OCI-LY1 (cell line): ENCODE measurements around the gene FKBP4.
A peak's percentile ranks its signal among the peaks of the same experiment; 100 is the strongest.

Source experiments
- H2AFZ ChIP-seq: fragments of 200-600 bp; sonication (generic), shearing (Covaris generic); 2 replicates; pipeline ENCODE4 v1.6.0; 2014; ENCODE audit warnings: antibody characterized with exemption, mild to moderate bottlenecking, low read length
- H3F3A ChIP-seq: fragments of 200-600 bp; sonication (generic), shearing (Covaris generic); 2 replicates; pipeline ENCODE4 v1.6.0; 2014; ENCODE audit warnings: mild to moderate bottlenecking, antibody characterized with exemption, low read length, moderate library complexity; ENCODE audit not compliant: insufficient read depth
- H3K27ac ChIP-seq: fragments of 200-600 bp; sonication (generic); 2 replicates; pipeline ENCODE4 v1.5.1; 2014; ENCODE audit warnings: low read length, mixed run types, mild to moderate bottlenecking, low read depth; ENCODE audit not compliant: poor library complexity, severe bottlenecking
- H3K27me3 ChIP-seq: fragments of 200-600 bp; sonication (generic); 2 replicates; pipeline ENCODE4 v1.6.0; 2014; ENCODE audit warnings: antibody characterized with exemption, mild to moderate bottlenecking, low read length, moderate library complexity; ENCODE audit not compliant: insufficient read depth
- H3K36me3 ChIP-seq: fragments of 200-600 bp; sonication (generic); 2 replicates; pipeline ENCODE4 v1.6.1; 2014; ENCODE audit warnings: mild to moderate bottlenecking, antibody characterized with exemption, low read length, moderate library complexity, mixed read lengths; ENCODE audit not compliant: insufficient read depth
- H3K4me1 ChIP-seq: fragments of 200-600 bp; sonication (generic); 2 replicates; pipeline ENCODE4 v1.5.1; 2014; ENCODE audit warnings: mild to moderate bottlenecking, low read length, moderate library complexity; ENCODE audit not compliant: insufficient read depth, severe bottlenecking
- H3K4me2 ChIP-seq: fragments of 200-600 bp; sonication (generic), shearing (Covaris generic); 2 replicates; pipeline ENCODE4 v1.6.1; 2014; ENCODE audit warnings: low read length
- H3K4me3 ChIP-seq: fragments of 200-600 bp; sonication (generic); 2 replicates; pipeline ENCODE4 v1.5.1; 2014; ENCODE audit warnings: low read length, low read depth, mild to moderate bottlenecking, mixed read lengths; ENCODE audit not compliant: poor library complexity, severe bottlenecking
- H3K79me2 ChIP-seq: fragments of 200-600 bp; shearing (Covaris generic); 2 replicates; pipeline ENCODE4 v1.6.1; 2016; ENCODE audit warnings: mixed run types, low read length, mixed read lengths; ENCODE audit not compliant: insufficient read depth
- H3K9ac ChIP-seq: fragments of 200-600 bp; sonication (generic), shearing (Covaris generic); 2 replicates; pipeline ENCODE4 v1.6.1; 2014; ENCODE audit warnings: mild to moderate bottlenecking, low read length, mixed read lengths
- H3K9me2 ChIP-seq: fragments of 200-600 bp; sonication (generic), shearing (Covaris generic); 2 replicates; pipeline ENCODE4 v1.6.1; 2014; ENCODE audit warnings: low read depth, mild to moderate bottlenecking, low read length, mixed read lengths
- H3K9me3 ChIP-seq: fragments of 200-600 bp; shearing (Covaris generic); 2 replicates; pipeline ENCODE4 v1.6.1; 2014; ENCODE audit warnings: low read length, mixed read lengths
- H4K20me1 ChIP-seq: fragments of 200-600 bp; sonication (generic), shearing (Covaris generic); 2 replicates; pipeline ENCODE4 v1.6.0; 2016; ENCODE audit warnings: mild to moderate bottlenecking, low read length; ENCODE audit not compliant: insufficient read depth
- EZH2 ChIP-seq: fragments of 200-600 bp; sonication (generic), shearing (Covaris generic); IDR thresholded peaks from 2 replicates; pipeline ENCODE4 v1.8.0; 2017; ENCODE audit warnings: borderline replicate concordance, mixed run types, mild to moderate bottlenecking, antibody characterized with exemption, low read length, moderate library complexity, mixed read lengths
- TF ChIP-seq, protein P1 (sequence below): fragments of 200-600 bp; sonication (generic), shearing (Covaris generic); IDR thresholded peaks from 2 replicates; pipeline ENCODE4 v1.5.1; 2017; ENCODE audit warnings: mild to moderate bottlenecking, antibody characterized with exemption, low read length, moderate library complexity, mixed read lengths

Gene FKBP4

DNA sequence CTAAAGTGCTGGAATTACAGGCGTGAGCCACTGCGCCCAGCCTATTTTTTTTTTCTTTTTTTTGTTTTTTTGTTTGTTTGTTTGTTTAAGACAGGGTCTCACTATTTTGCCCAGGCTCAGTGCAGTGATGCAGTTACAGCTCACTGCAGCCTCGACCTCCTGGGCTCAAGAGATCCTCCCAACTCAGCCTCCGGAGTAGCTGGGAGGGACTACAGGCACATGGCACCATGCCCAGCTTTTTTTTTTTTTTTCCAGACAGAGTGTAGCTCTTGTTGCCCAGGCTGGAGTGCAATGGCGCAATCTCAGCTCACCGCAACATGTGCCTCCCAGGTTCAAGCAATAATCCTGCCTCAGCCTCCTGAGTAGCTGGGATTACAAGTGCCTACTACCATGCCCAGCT lies 11.9 kb downstream of the FKBP4 start:
- no peaks in the 10 kb centered on the region for H3K79me2 ChIP-seq
- peaks cover 49% of the 10 kb centered on the region for H3K36me3 ChIP-seq
- no peaks in the 10 kb centered on the region for H3K9me2 ChIP-seq
- TF ChIP-seq, protein P1, sequence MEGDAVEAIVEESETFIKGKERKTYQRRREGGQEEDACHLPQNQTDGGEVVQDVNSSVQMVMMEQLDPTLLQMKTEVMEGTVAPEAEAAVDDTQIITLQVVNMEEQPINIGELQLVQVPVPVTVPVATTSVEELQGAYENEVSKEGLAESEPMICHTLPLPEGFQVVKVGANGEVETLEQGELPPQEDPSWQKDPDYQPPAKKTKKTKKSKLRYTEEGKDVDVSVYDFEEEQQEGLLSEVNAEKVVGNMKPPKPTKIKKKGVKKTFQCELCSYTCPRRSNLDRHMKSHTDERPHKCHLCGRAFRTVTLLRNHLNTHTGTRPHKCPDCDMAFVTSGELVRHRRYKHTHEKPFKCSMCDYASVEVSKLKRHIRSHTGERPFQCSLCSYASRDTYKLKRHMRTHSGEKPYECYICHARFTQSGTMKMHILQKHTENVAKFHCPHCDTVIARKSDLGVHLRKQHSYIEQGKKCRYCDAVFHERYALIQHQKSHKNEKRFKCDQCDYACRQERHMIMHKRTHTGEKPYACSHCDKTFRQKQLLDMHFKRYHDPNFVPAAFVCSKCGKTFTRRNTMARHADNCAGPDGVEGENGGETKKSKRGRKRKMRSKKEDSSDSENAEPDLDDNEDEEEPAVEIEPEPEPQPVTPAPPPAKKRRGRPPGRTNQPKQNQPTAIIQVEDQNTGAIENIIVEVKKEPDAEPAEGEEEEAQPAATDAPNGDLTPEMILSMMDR = no peak
- TF ChIP-seq EZH2 = no peak
- no peak overlapping the region for H3K9ac ChIP-seq
- no peaks in the 10 kb centered on the region for H3K27me3 ChIP-seq
- no peak overlapping the region for H3K4me2 ChIP-seq
- H3F3A ChIP-seq = no peaks in the 10 kb centered on the region
- H2AFZ ChIP-seq = no peak overlapping the region
- H3K4me3 ChIP-seq = no peak overlapping the region
- H3K4me1 ChIP-seq = peaks cover 3% of the 10 kb centered on the region
- H3K9me3 ChIP-seq = no peaks in the 10 kb centered on the region
- no peaks in the 10 kb centered on the region for H4K20me1 ChIP-seq
- H3K27ac ChIP-seq = no peak overlapping the region

DNA sequence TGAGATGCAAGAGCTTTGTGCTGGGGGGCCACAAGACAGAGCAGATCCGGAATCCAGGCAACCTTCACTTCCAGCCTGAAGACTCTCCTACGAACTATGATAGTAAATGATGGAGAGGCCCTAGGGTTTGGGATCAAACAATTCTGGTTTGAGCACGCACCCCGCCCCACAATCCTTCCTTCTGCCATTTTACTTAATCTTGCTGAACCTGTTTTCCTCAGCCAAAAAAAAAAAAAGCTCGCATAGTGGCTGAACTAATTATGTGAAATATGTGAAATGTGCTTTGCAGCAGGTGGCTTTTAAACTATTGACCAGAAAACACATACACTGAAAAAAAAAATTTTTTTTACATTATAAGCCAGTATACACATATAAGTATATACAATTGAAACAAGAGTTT lies 17.0 kb downstream of the FKBP4 start:
- Histone ChIP-seq H3K79me2 (peaks cover 13% of the 10 kb centered on the region; the same call in 1 of the 2 replicates), H4K20me1 (no peaks in the 10 kb centered on the region), H3K4me3 (peak overlapping the region; percentile 75), H3K9me2 (no peaks in the 10 kb centered on the region), H3K27ac (peak overlapping the region; percentile 74), H3K9me3 (no peaks in the 10 kb centered on the region), H2AFZ (0 out of 2 replicates have a peak overlapping the region, but pooled peaks have one; percentile 28), H3K27me3 (no peaks in the 10 kb centered on the region), H3K4me2 (peak overlapping the region; percentile 97), H3F3A (no peaks in the 10 kb centered on the region), H3K36me3 (peaks cover 13% of the 10 kb centered on the region; the same call in 1 of the 2 replicates), H3K4me1 (peaks cover 24% of the 10 kb centered on the region), H3K9ac (peak overlapping the region; percentile 72)
- TF ChIP-seq, protein P1 = no peak
- no peak for TF ChIP-seq EZH2

DNA sequence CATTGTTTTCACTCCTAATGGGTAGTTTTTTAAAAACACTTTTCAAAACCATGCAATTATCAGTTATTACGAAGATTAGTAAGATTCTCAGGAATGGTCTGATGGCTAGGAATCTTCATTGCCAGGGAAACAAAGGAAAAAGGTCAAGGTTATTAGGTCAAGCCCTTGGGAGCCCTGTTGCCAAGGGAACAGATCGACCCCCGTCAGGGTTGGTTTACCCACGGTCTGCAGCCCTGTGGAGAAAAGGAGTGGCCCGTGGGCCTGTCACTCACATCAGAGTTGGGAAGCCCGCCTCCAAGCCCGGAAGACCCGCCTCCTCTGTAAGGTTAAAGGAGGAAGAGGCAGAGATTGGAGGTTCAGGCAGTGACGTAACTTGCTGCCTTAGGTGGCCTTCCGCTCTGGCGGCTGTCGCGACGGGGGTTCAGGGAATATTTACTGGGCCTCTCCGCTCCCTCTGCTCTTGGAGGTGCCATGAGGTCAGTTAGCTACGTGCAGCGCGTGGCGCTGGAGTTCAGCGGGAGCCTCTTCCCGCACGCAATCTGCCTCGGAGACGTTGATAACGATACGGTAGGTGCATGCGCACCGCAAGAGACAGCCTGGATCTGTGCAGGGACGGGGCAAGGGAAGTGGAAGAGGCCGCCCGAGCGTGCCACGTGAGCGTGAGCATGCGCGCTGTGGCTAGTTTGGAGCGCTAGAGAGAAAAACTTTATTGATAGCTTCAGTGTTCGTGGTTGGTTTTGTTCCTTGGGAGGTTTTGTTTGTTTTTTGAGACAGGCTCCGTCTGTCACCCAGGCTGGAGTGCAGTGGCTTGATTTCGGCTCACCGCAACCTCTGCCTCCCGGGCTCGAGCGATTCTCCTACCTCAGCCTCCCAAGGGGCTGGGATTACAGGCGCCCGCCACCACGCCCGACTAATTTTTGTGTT lies 17.8 kb downstream of the FKBP4 start, which contains the start of gene ITFG2:
Gene ITFG2 (plus strand): TSS at position 379 of the 924 bp plus-strand sequence. CDS start 93 bp downstream, at position 472.
- no peaks in the 10 kb centered on the region for H4K20me1 ChIP-seq
- peak within 1 kb of the TSS; percentile 82 for H3K9ac ChIP-seq
- peaks cover 16% of the 10 kb centered on the region; the same call in 1 of the 2 replicates for H3K36me3 ChIP-seq
- TF ChIP-seq EZH2 = no peak
- TF ChIP-seq, protein P1 = no peak
- peaks cover 13% of the 10 kb centered on the region; the same call in 1 of the 2 replicates for H3K79me2 ChIP-seq
- peak within 1 kb of the TSS; percentile 75 for H3K4me3 ChIP-seq
- no peaks in the 10 kb centered on the region for H3K27me3 ChIP-seq
- H3K4me2 ChIP-seq = peak within 1 kb of the TSS; percentile 97
- no peaks in the 10 kb centered on the region for H3F3A ChIP-seq
- peaks cover 24% of the 10 kb centered on the region for H3K4me1 ChIP-seq
- H3K27ac ChIP-seq = peak within 1 kb of the TSS; percentile 82
- H3K9me2 ChIP-seq = no peaks in the 10 kb centered on the region
- H2AFZ ChIP-seq = 0 out of 2 replicates have a peak within 1 kb of the TSS, but pooled peaks have one; percentile 28
- H3K9me3 ChIP-seq = no peaks in the 10 kb centered on the region
